CD4-positive, alpha-beta T cell (primary cell): Measurements from ENCODE around the gene ICAM1. TPM values are rescaled to one million over a fixed set of nuclear protein-coding genes. Genes with fewer than 3 reads are reported as not detected.

Experiments used
- ATAC-seq: fragments of 200-7000 bp; cut with Tn5 transposase; one replicate; pipeline ENCODE4 v1.10.0; 2022; ENCODE audit warnings: mild to moderate bottlenecking; ENCODE audit not compliant: poor library complexity
- CTCF ChIA-PET: fragments of 350-600 bp; sonication (Branson Sonifier 250); formaldehyde crosslinking; loops from one replicate; lab custom pipeline; 2021; ENCODE audit warnings: antibody characterized with exemption, inconsistent platforms; lab: Charles Lee
- POLR2A ChIA-PET: fragments of 350-600 bp; sonication (Branson Sonifier 250); formaldehyde crosslinking; loops from one replicate; lab custom pipeline; 2021; ENCODE audit warnings: antibody characterized with exemption, inconsistent platforms; lab: Charles Lee
- DNase-seq, 14 experiments: peaks; one replicate each; pipeline ENCODE4 v3.0.0-alpha.2; 2013 to 2020; ENCODE audit warnings: mixed read lengths in 2 of 14
- H3K27ac ChIP-seq, 2 donors: one replicate each; pipeline versions ENCODE4 v1.5.1 to v1.7.0; 2013; ENCODE audit warnings: low read length in 2 of 2, low read depth in 1 of 2, mild to moderate bottlenecking in 1 of 2
- H3K27me3 ChIP-seq, 2 experiments: 1 replicate in 1 of 2; 2 replicates in 1 of 2; pipeline versions ENCODE4 v1.6.1 to v1.7.0; 2013; ENCODE audit warnings: low read length in 2 of 2, control low read depth in 1 of 2, mild to moderate bottlenecking in 1 of 2, moderate library complexity in 1 of 2; ENCODE audit not compliant: insufficient read depth in 2 of 2, control insufficient read depth in 1 of 2
- H3K36me3 ChIP-seq: one replicate; pipeline ENCODE4 v1.6.1; 2013; ENCODE audit warnings: low read length, control low read depth; ENCODE audit not compliant: insufficient read depth
- H3K4me1 ChIP-seq: one replicate; pipeline ENCODE4 v1.6.1; 2013; ENCODE audit warnings: low read length, control low read depth; ENCODE audit not compliant: insufficient read depth
- H3K4me3 ChIP-seq: one replicate; pipeline ENCODE4 v1.5.1; 2013; ENCODE audit warnings: mild to moderate bottlenecking, low read length, moderate library complexity
- H3K9me3 ChIP-seq, 2 experiments: 1 replicate in 1 of 2; 2 replicates in 1 of 2; pipeline versions ENCODE4 v1.6.1 to v1.7.0; 2013; ENCODE audit warnings: low read length in 2 of 2, mild to moderate bottlenecking in 2 of 2, control low read depth in 1 of 2, moderate library complexity in 1 of 2; ENCODE audit not compliant: control insufficient read depth in 1 of 2, insufficient read depth in 1 of 2
- H3K27ac Mint-ChIP-seq: one replicate; pipeline ENCODE4 v1.8.0; 2020; ENCODE audit warnings: mixed read lengths
- H3K27me3 Mint-ChIP-seq: one replicate; pipeline ENCODE4 v1.8.0; 2021; ENCODE audit warnings: mixed read lengths
- H3K36me3 Mint-ChIP-seq: one replicate; pipeline ENCODE4 v1.8.0; 2021; ENCODE audit warnings: low read depth, mixed read lengths
- H3K4me1 Mint-ChIP-seq: one replicate; pipeline ENCODE4 v1.8.0; 2021; ENCODE audit warnings: low read depth, mixed read lengths
- H3K4me3 Mint-ChIP-seq: one replicate; pipeline ENCODE4 v1.8.0; 2020; ENCODE audit warnings: mild to moderate bottlenecking, mixed read lengths
- H3K9me3 Mint-ChIP-seq: one replicate; pipeline ENCODE4 v1.8.0; 2020; ENCODE audit warnings: mixed read lengths
- intact Hi-C, 2 experiments: fragments of 100-400 bp; cut with DNase I in 1 of 2; cut with micrococcal nuclease in 1 of 2; formaldehyde crosslinking; loops; one replicate each; pipeline versions ENCODE4 v1.15.1 to v1.9.0; 2023 to 2025; cut with DNase I, micrococcal nuclease
- total RNA-seq, 174 experiments: library from RNA in 2 of 174; stranded (reverse) in 2 of 174; gene quantifications; one replicate each; pipeline ENCODE4 v1.2.3 and lab custom pipeline; 2021 to 2026
- TF ChIP-seq, protein P1 (sequence below): fragments of 200-600 bp; IDR thresholded peaks from one replicate; pipeline ENCODE4 v1.8.0; 2022; ENCODE audit warnings: antibody characterized with exemption, mild to moderate bottlenecking

Gene ICAM1
- total RNA-seq, 2 experiments from 2014 or later: 7.0 to 7.4 TPM

DNA sequence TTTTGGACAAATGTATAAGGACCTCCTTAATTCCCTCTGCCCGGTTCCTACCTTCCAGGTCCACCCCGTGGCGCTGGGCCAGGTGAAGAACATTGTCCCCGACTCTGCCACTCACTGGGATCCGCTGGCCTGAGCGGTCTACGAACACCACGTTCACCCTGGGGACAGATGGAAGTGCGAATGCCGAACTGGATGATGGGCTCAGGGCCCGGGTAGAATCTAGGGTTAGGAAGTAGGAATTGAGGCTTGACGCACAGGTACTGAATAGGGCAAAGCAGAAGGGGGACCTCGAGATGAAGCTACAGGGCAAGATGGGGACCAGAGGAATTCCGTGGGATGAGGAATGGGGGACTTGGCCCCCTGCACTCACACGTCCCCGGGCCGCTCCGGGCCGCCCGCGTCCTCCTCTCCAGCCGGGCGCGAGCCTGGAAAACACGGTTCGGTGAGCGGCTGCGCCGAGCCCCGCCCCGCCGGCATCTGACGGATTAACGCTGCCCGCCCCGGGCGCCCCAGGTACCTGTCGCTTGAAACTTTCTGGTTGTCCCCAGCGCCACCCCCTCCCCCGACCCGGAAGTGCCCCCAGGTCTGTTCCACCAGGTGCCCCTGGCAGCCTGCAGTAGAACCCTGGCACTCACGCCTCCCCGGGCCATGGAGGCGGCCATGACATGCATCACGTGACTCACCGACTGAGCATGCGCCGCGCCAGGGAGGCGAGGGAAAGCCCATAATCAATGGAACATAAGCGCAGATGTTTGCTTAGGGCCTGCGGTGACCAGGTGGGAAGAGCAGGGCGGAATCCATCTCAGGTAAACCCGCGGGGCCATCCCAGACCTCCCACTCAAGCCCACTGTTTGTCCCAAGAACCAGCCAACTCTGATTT, 44.7 kb downstream of the ICAM1 start, which contains the start of gene FDX2:
TSS of gene FDX2 (minus strand) at position 681 of the 880 bp plus-strand sequence. CDS start at position 662, 19 bp downstream.
- Mint-ChIP-seq H3K36me3 (peaks cover 47% of the 10 kb centered on the region), H3K9me3 (no peaks in the 10 kb centered on the region), H3K4me3 (peak within 1 kb of the TSS; percentile 72), H3K4me1 (peaks cover 17% of the 10 kb centered on the region), H3K27ac (peak within 1 kb of the TSS; percentile 70), H3K27me3 (no peaks in the 10 kb centered on the region)
- POLR2A ChIA-PET: interaction anchor here (0.6 to 2.3 kb wide), 4 partner anchors 18 to 89 kb away, joined by 4 to 8 read pairs (median 5); partner anchors contain the start of genes ICAM1 and RAVER1
- intact Hi-C loops: loop anchor here in 1 of 2 experiments (1.0 to 5.0 kb wide), 3 partner anchors 18 to 67 kb away; partner anchors contain the start of genes ICAM1, RAVER1 and TYK2
- DNase-seq (peak; percentile 84 to 95 (median 88)), ATAC-seq (peak; percentile 93)
- no peaks in the 10 kb centered on the region for H3K27me3 ChIP-seq
- peaks cover 19% of the 10 kb centered on the region for H3K4me1 ChIP-seq
- TF ChIP-seq, protein P1, sequence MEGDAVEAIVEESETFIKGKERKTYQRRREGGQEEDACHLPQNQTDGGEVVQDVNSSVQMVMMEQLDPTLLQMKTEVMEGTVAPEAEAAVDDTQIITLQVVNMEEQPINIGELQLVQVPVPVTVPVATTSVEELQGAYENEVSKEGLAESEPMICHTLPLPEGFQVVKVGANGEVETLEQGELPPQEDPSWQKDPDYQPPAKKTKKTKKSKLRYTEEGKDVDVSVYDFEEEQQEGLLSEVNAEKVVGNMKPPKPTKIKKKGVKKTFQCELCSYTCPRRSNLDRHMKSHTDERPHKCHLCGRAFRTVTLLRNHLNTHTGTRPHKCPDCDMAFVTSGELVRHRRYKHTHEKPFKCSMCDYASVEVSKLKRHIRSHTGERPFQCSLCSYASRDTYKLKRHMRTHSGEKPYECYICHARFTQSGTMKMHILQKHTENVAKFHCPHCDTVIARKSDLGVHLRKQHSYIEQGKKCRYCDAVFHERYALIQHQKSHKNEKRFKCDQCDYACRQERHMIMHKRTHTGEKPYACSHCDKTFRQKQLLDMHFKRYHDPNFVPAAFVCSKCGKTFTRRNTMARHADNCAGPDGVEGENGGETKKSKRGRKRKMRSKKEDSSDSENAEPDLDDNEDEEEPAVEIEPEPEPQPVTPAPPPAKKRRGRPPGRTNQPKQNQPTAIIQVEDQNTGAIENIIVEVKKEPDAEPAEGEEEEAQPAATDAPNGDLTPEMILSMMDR: no peak
- CTCF ChIA-PET: interaction anchor here (0.6 to 1.0 kb wide), 3 partner anchors 46 to 101 kb away, joined by 3 to 5 read pairs (median 4); no protein-coding TSS in a partner anchor
- H3K27ac ChIP-seq: peak within 1 kb of the TSS in 1 of 2 donors; percentile 35
- peak within 1 kb of the TSS; percentile 79 for H3K4me3 ChIP-seq
- peaks cover 34% of the 10 kb centered on the region for H3K36me3 ChIP-seq
- no peaks in the 10 kb centered on the region for H3K9me3 ChIP-seq

DNA sequence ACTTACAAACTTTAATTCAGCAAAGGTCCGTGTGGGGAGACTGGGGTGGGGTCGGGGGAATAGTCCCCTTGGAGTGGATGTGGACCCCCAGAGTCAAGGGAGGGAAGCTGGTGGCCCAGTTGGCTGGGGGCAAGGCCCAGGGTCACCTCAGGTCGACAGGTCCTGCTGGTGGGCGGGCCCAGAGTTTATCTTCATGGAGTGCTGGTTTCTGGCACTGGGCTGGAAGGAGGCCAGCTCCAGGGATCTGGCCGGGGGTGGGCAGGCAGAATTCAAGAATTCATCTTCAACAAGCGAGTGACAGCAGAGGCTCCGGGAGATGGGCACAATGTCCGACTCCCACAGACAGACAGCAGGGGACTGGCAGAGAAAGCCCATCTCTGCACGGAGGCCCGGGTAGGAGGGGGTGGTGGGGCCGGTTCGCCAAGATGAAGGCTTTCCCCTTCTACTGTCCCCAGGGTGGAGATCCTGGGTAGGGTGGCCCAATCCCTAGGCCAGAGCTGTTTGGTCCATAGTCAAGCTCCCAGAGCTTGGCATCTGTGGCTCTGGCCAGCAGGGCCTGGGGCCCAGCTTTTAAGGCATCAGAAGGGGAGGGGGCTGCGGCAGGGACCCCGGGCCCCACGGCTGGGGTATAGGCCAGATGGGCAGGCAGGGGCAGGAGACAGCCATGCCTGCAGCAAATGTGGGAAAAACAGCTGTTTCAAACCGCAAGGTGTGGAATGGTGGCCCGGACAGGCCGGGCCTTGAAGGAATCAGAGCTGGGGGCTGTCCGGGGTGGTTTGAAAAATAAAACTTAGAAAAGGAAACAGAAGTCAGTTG, 45.5 kb downstream of the ICAM1 start:
- Mint-ChIP-seq H3K9me3 (no peaks in the 10 kb centered on the region), H3K36me3 (peaks cover 47% of the 10 kb centered on the region), H3K4me1 (peaks cover 17% of the 10 kb centered on the region), H3K4me3 (peak overlapping the region; percentile 72), H3K27ac (peak overlapping the region; percentile 70), H3K27me3 (no peaks in the 10 kb centered on the region)
- H3K27me3 ChIP-seq: no peaks in the 10 kb centered on the region
- peak overlapping the region; percentile 79 for H3K4me3 ChIP-seq
- intact Hi-C loops: loop anchor here in 1 of 2 experiments (5.0 kb wide), 2 partner anchors 44 to 66 kb away; partner anchors contain the start of genes ICAM1 and TYK2
- TF ChIP-seq, protein P1: no peak
- no peaks in the 10 kb centered on the region for H3K9me3 ChIP-seq
- H3K27ac ChIP-seq: peak overlapping the region in 1 of 2 donors; percentile 35
- DNase-seq (no peak), ATAC-seq (no peak)
- peaks cover 19% of the 10 kb centered on the region for H3K4me1 ChIP-seq
- POLR2A ChIA-PET: interaction anchor here (0.7 to 2.3 kb wide), 3 partner anchors 17 to 47 kb away, joined by 3 to 8 read pairs (median 4); partner anchors contain the start of gene RAVER1
- CTCF ChIA-PET: no interaction called here
- peaks cover 42% of the 10 kb centered on the region for H3K36me3 ChIP-seq
